RWPE2 (cell line): ENCODE data around the gene ST8SIA2.

Experiments used
- ATAC-seq: fragments of 200-7000 bp; cut with Tn5 transposase; 3 replicates; pipeline ENCODE4 v1.9.1; 2021; ENCODE audit warnings: low read depth
- DNase-seq: peaks from one replicate; pipeline ENCODE4 v3.0.0-alpha.2; 2020; ENCODE audit warnings: low spot score
- H3K27ac ChIP-seq: fragments of 450-650 bp; 2 replicates; pipeline ENCODE4 v1.5.1; 2017; ENCODE audit warnings: mild to moderate bottlenecking; ENCODE audit not compliant: poor library complexity, severe bottlenecking
- H3K27me3 ChIP-seq: fragments of 250-450 bp; sonication (Bioruptor Pico); 2 replicates; pipeline ENCODE4 v1.5.1; 2021; ENCODE audit warnings: mild to moderate bottlenecking, moderate library complexity; ENCODE audit not compliant: insufficient read depth, poor library complexity, severe bottlenecking
- H3K36me3 ChIP-seq: fragments of 250-450 bp; sonication (Bioruptor Pico); 2 replicates; pipeline ENCODE4 v1.5.1; 2020; ENCODE audit warnings: low read depth, mild to moderate bottlenecking, moderate library complexity
- H3K4me1 ChIP-seq: fragments of 250-450 bp; sonication (Bioruptor Pico); 2 replicates; pipeline ENCODE4 v1.5.1; 2021; ENCODE audit warnings: mild to moderate bottlenecking, moderate library complexity; ENCODE audit not compliant: insufficient read depth, poor library complexity, severe bottlenecking
- H3K4me3 ChIP-seq: fragments of 250-450 bp; sonication (Bioruptor Pico); 2 replicates; pipeline ENCODE4 v1.5.1; 2021; ENCODE audit warnings: mild to moderate bottlenecking, moderate library complexity; ENCODE audit not compliant: severe bottlenecking
- H3K9me3 ChIP-seq: fragments of 250-450 bp; sonication (Bioruptor Pico); 2 replicates; pipeline ENCODE4 v1.5.1; 2021; ENCODE audit warnings: mild to moderate bottlenecking, moderate library complexity; ENCODE audit not compliant: severe bottlenecking
- TF ChIP-seq, protein P1 (sequence below): fragments of 450-650 bp; IDR thresholded peaks from one replicate; pipeline ENCODE4 v1.5.1; 2017; ENCODE audit warnings: mild to moderate bottlenecking, moderate library complexity; ENCODE audit not compliant: poor library complexity, severe bottlenecking

Gene ST8SIA2

DNA sequence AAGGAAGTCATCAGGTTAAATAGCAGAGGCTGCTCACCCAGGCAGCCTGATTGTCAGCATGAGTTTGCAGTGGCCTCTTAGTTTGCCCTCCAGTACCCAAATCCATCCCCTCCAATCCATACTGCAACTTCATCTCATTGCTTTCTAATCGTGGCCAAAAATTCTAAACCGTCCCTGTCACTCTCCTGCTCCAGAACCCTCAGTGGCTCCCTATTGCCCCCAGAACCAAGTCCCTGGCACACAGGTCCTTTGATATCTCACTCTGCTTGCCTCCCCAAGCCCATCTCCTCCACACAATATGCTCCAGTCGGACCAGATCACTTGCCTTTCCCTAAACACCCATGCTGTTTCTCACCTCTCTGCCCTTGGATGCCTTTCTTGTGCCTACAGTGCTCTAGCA is 49.7 kb downstream of the ST8SIA2 start:
- no peaks in the 10 kb centered on the region for H3K36me3 ChIP-seq
- no peak for DNase-seq
- ATAC-seq = no peak
- no peaks in the 10 kb centered on the region for H3K4me1 ChIP-seq
- H3K27me3 ChIP-seq = peaks cover 2% of the 10 kb centered on the region
- TF ChIP-seq, protein P1, sequence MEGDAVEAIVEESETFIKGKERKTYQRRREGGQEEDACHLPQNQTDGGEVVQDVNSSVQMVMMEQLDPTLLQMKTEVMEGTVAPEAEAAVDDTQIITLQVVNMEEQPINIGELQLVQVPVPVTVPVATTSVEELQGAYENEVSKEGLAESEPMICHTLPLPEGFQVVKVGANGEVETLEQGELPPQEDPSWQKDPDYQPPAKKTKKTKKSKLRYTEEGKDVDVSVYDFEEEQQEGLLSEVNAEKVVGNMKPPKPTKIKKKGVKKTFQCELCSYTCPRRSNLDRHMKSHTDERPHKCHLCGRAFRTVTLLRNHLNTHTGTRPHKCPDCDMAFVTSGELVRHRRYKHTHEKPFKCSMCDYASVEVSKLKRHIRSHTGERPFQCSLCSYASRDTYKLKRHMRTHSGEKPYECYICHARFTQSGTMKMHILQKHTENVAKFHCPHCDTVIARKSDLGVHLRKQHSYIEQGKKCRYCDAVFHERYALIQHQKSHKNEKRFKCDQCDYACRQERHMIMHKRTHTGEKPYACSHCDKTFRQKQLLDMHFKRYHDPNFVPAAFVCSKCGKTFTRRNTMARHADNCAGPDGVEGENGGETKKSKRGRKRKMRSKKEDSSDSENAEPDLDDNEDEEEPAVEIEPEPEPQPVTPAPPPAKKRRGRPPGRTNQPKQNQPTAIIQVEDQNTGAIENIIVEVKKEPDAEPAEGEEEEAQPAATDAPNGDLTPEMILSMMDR = no peak
- no peak overlapping the region for H3K27ac ChIP-seq
- no peaks in the 10 kb centered on the region for H3K9me3 ChIP-seq
- no peak overlapping the region for H3K4me3 ChIP-seq

DNA sequence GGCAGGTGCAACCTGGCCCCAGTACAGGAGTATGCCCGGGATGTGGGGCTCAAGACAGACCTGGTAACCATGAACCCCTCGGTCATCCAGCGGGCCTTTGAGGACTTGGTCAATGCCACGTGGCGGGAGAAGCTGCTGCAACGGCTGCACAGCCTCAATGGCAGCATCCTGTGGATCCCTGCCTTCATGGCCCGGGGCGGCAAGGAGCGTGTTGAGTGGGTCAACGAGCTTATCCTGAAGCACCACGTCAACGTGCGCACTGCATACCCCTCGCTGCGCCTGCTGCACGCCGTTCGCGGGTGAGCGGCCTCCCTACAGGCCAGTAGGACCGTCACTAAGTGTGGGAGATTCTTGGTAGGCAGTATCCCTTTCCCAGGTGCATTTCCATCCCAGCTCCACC is 51.0 kb downstream of the ST8SIA2 start:
- no peaks in the 10 kb centered on the region for H3K4me1 ChIP-seq
- TF ChIP-seq, protein P1 = no peak
- H3K36me3 ChIP-seq = no peaks in the 10 kb centered on the region
- no peak overlapping the region for H3K27ac ChIP-seq
- ATAC-seq (no peak), DNase-seq (no peak)
- H3K27me3 ChIP-seq = no peaks in the 10 kb centered on the region
- no peak overlapping the region for H3K4me3 ChIP-seq
- H3K9me3 ChIP-seq = no peaks in the 10 kb centered on the region

DNA sequence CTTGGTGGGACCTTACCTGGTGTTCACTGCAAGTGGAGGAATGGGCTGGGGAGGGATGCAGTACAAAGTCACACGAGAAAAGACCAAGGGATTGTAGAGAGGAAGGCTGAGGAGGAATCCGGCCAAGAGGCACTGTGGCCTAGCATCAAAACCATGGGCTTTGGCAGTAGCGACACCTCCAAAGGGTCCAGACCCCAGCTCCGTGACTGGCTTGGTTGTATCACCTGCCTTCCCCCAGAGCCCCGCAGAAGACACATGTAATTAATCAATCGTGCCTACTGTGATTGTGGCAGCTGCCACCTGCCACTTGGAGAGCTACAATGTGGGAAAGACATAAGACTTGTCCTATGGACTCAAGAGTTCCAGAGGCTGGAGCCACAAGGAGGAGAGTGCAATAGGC is 54.7 kb downstream of the ST8SIA2 start:
- TF ChIP-seq, protein P1 = no peak
- H3K36me3 ChIP-seq = no peaks in the 10 kb centered on the region

DNA sequence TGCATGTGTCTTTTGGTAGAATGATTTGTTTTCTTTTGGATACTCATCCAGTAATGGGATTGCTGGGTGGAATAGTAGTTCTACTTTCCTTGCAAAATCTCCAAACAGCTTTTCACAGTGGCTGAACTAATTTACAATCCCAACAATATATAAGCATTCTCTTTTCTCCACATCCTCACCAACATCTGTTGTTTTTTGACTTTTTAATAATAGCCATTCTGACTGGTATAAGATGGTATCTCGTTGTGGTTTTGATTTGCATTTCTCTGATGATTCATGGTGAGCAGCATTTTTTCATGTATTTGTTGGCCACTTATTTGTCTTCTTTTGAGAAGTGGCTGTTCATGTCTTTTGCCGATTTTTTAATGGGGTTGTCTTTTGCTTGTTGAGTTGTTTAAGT is 55.8 kb downstream of the ST8SIA2 start:
- Histone ChIP-seq H3K27ac (no peak overlapping the region), H3K36me3 (no peaks in the 10 kb centered on the region), H3K4me1 (no peaks in the 10 kb centered on the region), H3K27me3 (peaks cover 6% of the 10 kb centered on the region), H3K4me3 (no peak overlapping the region), H3K9me3 (no peaks in the 10 kb centered on the region)
- TF ChIP-seq, protein P1 = no peak
- no peak for DNase-seq
- ATAC-seq = peak; percentile 40; the same call in 2 of the 3 replicates

More for the DNA sequence above, 54.7 kb downstream of the ST8SIA2 start:
- H3K9me3 ChIP-seq = no peaks in the 10 kb centered on the region
- H3K27me3 ChIP-seq = peaks cover 6% of the 10 kb centered on the region
- ATAC-seq = no peak
- no peaks in the 10 kb centered on the region for H3K4me1 ChIP-seq
- no peak for DNase-seq
- no peak overlapping the region for H3K27ac ChIP-seq
- no peak overlapping the region for H3K4me3 ChIP-seq

DNA sequence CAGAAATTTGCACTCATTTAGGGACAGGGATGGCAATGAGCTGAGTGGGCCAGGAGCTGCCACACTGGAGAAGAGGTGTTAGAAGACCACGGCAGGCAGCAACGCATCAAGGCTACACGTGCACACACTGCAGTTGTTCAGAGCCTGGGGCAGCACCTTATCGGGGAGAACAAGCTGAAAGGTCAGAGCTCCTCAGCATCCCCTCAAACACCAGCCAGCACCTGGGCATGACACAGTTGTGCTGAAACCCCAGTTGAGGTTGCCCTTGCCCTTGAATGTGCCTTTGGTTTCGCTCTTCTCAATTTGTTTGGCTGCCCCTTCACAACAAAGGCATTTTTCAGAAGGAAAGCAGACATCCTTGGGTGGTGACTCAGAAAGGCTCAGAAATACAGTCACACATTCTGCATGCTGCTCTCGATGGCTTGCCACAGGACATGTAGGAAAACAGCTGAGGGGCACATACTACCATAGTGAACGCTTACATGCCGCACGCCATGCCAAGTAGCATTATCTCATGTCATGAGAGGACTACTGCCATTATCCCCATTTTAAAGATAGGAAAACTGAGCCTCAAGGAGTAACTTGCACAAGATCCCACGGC is 57.6 kb downstream of the ST8SIA2 start:
- peak; percentile 39; the same call in 2 of the 3 replicates for ATAC-seq
- H3K9me3 ChIP-seq = no peaks in the 10 kb centered on the region
- no peak overlapping the region for H3K27ac ChIP-seq

More for the DNA sequence above, 57.6 kb downstream of the ST8SIA2 start:
- Histone ChIP-seq H3K4me3 (no peak overlapping the region), H3K4me1 (no peaks in the 10 kb centered on the region), H3K27me3 (peaks cover 22% of the 10 kb centered on the region), H3K36me3 (no peaks in the 10 kb centered on the region)
- DNase-seq = no peak
- TF ChIP-seq, protein P1 = no peak
